Calu3 (cell line): ENCODE measurements around the gene ZBTB7A. TPM values are rescaled to one million over a fixed set of nuclear protein-coding genes. Genes with fewer than 3 reads are reported as not detected.

Experiments
- Bru-seq: library from RNA; stranded (reverse); fragments of 400-500 nt; gene quantifications from one replicate; lab custom pipeline; 2021; lab: Mats Ljungman, UMichigan
- BruChase-seq, 2 experiments: library from RNA; stranded (reverse); fragments of 400-500 nt; gene quantifications; one replicate each; lab custom pipeline; 2021; lab: Mats Ljungman, UMichigan
- BruUV-seq: library from RNA; stranded (reverse); fragments of 400-500 nt; replicated peaks from 2 replicates; lab custom pipeline; 2021; lab: Mats Ljungman, UMichigan
- CTCF ChIA-PET: fragments of 300-600 bp; sonication (Branson Sonifier 250); formaldehyde crosslinking; loops from one replicate; lab custom pipeline; 2022; ENCODE audit warnings: antibody characterized with exemption; lab: Charles Lee
- DNase-seq: peaks from one replicate; pipeline ENCODE4 v3.0.0; 2022
- H3K27ac Mint-ChIP-seq: one replicate; pipeline ENCODE4 v1.8.0; 2022; ENCODE audit warnings: mixed read lengths; ENCODE audit not compliant: unreplicated experiment
- H3K27me3 Mint-ChIP-seq: one replicate; pipeline ENCODE4 v1.8.0; 2022; ENCODE audit warnings: mixed read lengths; ENCODE audit not compliant: unreplicated experiment
- H3K36me3 Mint-ChIP-seq: one replicate; pipeline ENCODE4 v1.8.0; 2022; ENCODE audit warnings: mild to moderate bottlenecking, moderate library complexity, mixed read lengths; ENCODE audit not compliant: insufficient read depth, unreplicated experiment
- H3K4me1 Mint-ChIP-seq: one replicate; pipeline ENCODE4 v1.8.0; 2022; ENCODE audit warnings: mild to moderate bottlenecking, low read depth, mixed read lengths; ENCODE audit not compliant: unreplicated experiment
- H3K4me3 Mint-ChIP-seq: one replicate; pipeline ENCODE4 v1.8.0; 2022; ENCODE audit warnings: mild to moderate bottlenecking, low read depth, moderate library complexity, mixed read lengths; ENCODE audit not compliant: unreplicated experiment
- H3K9me3 Mint-ChIP-seq: one replicate; pipeline ENCODE4 v1.8.0; 2022; ENCODE audit warnings: low read depth, mixed read lengths; ENCODE audit not compliant: unreplicated experiment
- intact Hi-C: fragments of 100-400 bp; cut with micrococcal nuclease; formaldehyde crosslinking; loops from one replicate; pipeline ENCODE4 v1.10.0; 2022; ENCODE audit not compliant: unreplicated experiment
- long read RNA-seq: library from polyadenylated mRNA; stranded (forward); transcript quantifications from one replicate; pipeline ENCODE4 v2.0.0, GENCODE V29; 2022
- total RNA-seq: library from RNA; stranded (reverse); gene quantifications from 2 replicates; pipeline ENCODE4 v1.2.3, GENCODE V29; 2022
- TF ChIP-seq, protein P1 (sequence below): fragments of 200-600 bp; IDR thresholded peaks from one replicate; pipeline ENCODE4 v1.8.0; 2022; ENCODE audit warnings: antibody characterized with exemption; ENCODE audit not compliant: unreplicated experiment

The ZBTB7A gene
- total RNA-seq, result 38.0 and 44.7 TPM in 2 replicates
- percentile 82 among the genes with signal in this experiment for Bru-seq, nascent RNA
- percentile 92 among the genes with signal in this experiment for BruChase-seq, experiment 1, labeled RNA remaining after a 6-hour chase
- percentile 96 among the genes with signal in this experiment for BruChase-seq, experiment 2, labeled RNA remaining after a 2-hour chase
- long read RNA-seq, partial matches to known transcripts, result 2 of 43 reads
- long read RNA-seq, other reads (novel, unspliced or antisense), result 41 of 43 reads

- peak within 1 kb of the TSS; percentile 65 for H3K4me3 Mint-ChIP-seq
- H3K27ac Mint-ChIP-seq, result peak within 1 kb of the TSS; percentile 73
- H3K9me3 Mint-ChIP-seq, result no peaks in the 10 kb centered on the region
- peaks cover 44% of the 10 kb centered on the region for H3K36me3 Mint-ChIP-seq
- no peaks in the 10 kb centered on the region for H3K27me3 Mint-ChIP-seq
- no peaks in the 10 kb centered on the region for H3K4me1 Mint-ChIP-seq
- intact Hi-C loops, result no loop called here
- CTCF ChIA-PET, result no interaction called here
- DNase-seq, result peak; percentile 60
- no TSS peak for BruUV-seq
- TF ChIP-seq, protein P1, sequence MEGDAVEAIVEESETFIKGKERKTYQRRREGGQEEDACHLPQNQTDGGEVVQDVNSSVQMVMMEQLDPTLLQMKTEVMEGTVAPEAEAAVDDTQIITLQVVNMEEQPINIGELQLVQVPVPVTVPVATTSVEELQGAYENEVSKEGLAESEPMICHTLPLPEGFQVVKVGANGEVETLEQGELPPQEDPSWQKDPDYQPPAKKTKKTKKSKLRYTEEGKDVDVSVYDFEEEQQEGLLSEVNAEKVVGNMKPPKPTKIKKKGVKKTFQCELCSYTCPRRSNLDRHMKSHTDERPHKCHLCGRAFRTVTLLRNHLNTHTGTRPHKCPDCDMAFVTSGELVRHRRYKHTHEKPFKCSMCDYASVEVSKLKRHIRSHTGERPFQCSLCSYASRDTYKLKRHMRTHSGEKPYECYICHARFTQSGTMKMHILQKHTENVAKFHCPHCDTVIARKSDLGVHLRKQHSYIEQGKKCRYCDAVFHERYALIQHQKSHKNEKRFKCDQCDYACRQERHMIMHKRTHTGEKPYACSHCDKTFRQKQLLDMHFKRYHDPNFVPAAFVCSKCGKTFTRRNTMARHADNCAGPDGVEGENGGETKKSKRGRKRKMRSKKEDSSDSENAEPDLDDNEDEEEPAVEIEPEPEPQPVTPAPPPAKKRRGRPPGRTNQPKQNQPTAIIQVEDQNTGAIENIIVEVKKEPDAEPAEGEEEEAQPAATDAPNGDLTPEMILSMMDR, result no peak
Observed at GRCh38 chr19:4066682-4067395, at the start of gene ZBTB7A. ZBTB7A (minus strand) TSS chr19:4066899; CDS start chr19:4055232, 11,667 bp downstream.

GRCh38 chr19:4115818-4116385, 49.2 kb upstream of the ZBTB7A start:
- Mint-ChIP-seq H3K27me3 (no peaks in the 10 kb centered on the region), H3K4me1 (peaks cover 1% of the 10 kb centered on the region), H3K9me3 (no peaks in the 10 kb centered on the region), H3K27ac (no peak overlapping the region), H3K4me3 (no peak overlapping the region), H3K36me3 (peaks cover 24% of the 10 kb centered on the region)
- CTCF ChIA-PET, result no interaction called here
- no TSS peak for BruUV-seq
- TF ChIP-seq, protein P1, result no peak
- no peak for DNase-seq
- intact Hi-C loops, result no loop called here

GRCh38 chr19:4115050-4115817, 48.5 kb upstream of the ZBTB7A start:
- BruUV-seq, result no TSS peak
- intact Hi-C loops, result no loop called here
- TF ChIP-seq, protein P1, result no peak
- peaks cover 28% of the 10 kb centered on the region for H3K36me3 Mint-ChIP-seq
- no peak overlapping the region for H3K4me3 Mint-ChIP-seq
- no peak overlapping the region for H3K27ac Mint-ChIP-seq
- H3K27me3 Mint-ChIP-seq, result no peaks in the 10 kb centered on the region
- no peaks in the 10 kb centered on the region for H3K9me3 Mint-ChIP-seq
- CTCF ChIA-PET, result no interaction called here
- H3K4me1 Mint-ChIP-seq, result no peaks in the 10 kb centered on the region
- DNase-seq, result no peak

GRCh38 chr19:4114181-4114580, 47.5 kb upstream of the ZBTB7A start:
- CTCF ChIA-PET, result no interaction called here
- Mint-ChIP-seq H3K4me1 (no peaks in the 10 kb centered on the region), H3K4me3 (no peak overlapping the region), H3K9me3 (no peaks in the 10 kb centered on the region), H3K27me3 (no peaks in the 10 kb centered on the region), H3K27ac (no peak overlapping the region), H3K36me3 (peaks cover 30% of the 10 kb centered on the region)
- DNase-seq, result no peak
- no TSS peak for BruUV-seq
- intact Hi-C loops, result no loop called here
- TF ChIP-seq, protein P1, result no peak
